ENCODE results near the gene TMEM273.

The TMEM273 gene

DNA sequence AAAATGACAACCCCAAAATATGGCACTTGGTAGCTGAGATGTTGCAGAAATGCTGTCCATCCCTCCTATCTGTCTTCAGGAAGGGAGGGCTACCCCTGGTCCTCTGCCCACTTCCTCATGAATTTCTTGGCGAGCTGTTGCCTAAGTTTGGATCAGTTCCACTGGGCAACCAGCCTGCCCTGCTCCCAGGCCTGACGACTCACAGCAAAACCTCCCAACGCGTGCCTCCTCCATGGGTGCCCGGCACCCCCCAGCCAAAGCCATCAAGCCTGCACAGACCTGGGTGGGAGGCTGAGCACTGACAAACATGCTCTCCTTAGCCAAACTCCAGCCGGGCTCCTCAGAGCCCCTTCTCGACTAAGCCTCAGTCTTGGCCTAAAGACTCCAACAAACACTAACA is 81.7 kb downstream of the TMEM273 start:
- H3K4me3 Mint-ChIP-seq = no peak overlapping the region
- H3K36me3 Mint-ChIP-seq (ENCODE audit: low read depth) = peaks cover 4% of the 10 kb centered on the region
- TF ChIP-seq CTCF (IDR thresholded peaks at IDR 0.05; ENCODE audit: unreplicated experiment in 3 of 3) = no peak
- peaks cover 4% of the 10 kb centered on the region for H3K27me3 Mint-ChIP-seq (ENCODE audit: low read depth)
- H3K27ac Mint-ChIP-seq = peak overlapping the region in 2 of 3 experiments; percentile 2 to 4
- peaks cover 81% of the 10 kb centered on the region for H3K4me1 Mint-ChIP-seq
- no peaks in the 10 kb centered on the region for H3K9me3 Mint-ChIP-seq

GRCh38 chr10:49105076-49105475 is 83.1 kb downstream of the TMEM273 start:
- no peak overlapping the region for H3K4me3 Mint-ChIP-seq
- H3K9me3 Mint-ChIP-seq = no peaks in the 10 kb centered on the region
- no peaks in the 10 kb centered on the region for H3K27me3 Mint-ChIP-seq (ENCODE audit: low read depth)
- H3K27ac Mint-ChIP-seq = peak overlapping the region in 1 of 3 experiments; percentile 0
- peaks cover 67% of the 10 kb centered on the region for H3K4me1 Mint-ChIP-seq
- TF ChIP-seq CTCF (IDR thresholded peaks at IDR 0.05; ENCODE audit: unreplicated experiment in 3 of 3) = no peak
- peaks cover 4% of the 10 kb centered on the region for H3K36me3 Mint-ChIP-seq (ENCODE audit: low read depth)

All from nephron (organoid).